Lower leg skin (tissue), 4 donors: ENCODE data around the gene GGA3. TPM values are rescaled to one million over a fixed set of nuclear protein-coding genes. Genes with fewer than 3 reads are reported as not detected.

ENCODE experiments used
- DNase-seq, 2 donors: peaks; one replicate each; pipeline ENCODE4 v3.0.0-alpha.2; 2019; ENCODE audit warnings: low spot score in 2 of 2
- H3K4me3 ChIP-seq: fragments of 200-600 bp; sonication (generic); 2 replicates; pipeline ENCODE4 v1.5.1; 2017; ENCODE audit warnings: mild to moderate bottlenecking, low read depth; ENCODE audit not compliant: poor library complexity, severe bottlenecking
- POLR2A ChIP-seq, 2 donors: fragments of 450-650 bp; IDR thresholded peaks; one replicate each; pipeline ENCODE4 v1.6.1; 2016 to 2017; ENCODE audit warnings: antibody characterized with exemption in 2 of 2, mild to moderate bottlenecking in 1 of 2, moderate library complexity in 1 of 2
- WGBS, 2 donors: methylation state at CpG; one replicate each; pipeline ENCODE4 v1.1.5; 2018; 5-methylcytosine and 5-hydroxymethylcytosine counted together
- intact Hi-C: fragments of 100-400 bp; cut with DNase I; formaldehyde crosslinking; loops from one replicate; pipeline ENCODE4 v1.15.0; 2023; ENCODE audit warnings: low total_unique reads
- total RNA-seq, 4 donors: library from RNA; depleted of rRNA; stranded (reverse); fragments of >200 nt; gene quantifications; one replicate each; pipeline ENCODE4 v1.1.0, GENCODE V29; 2016
- TF ChIP-seq, protein P1 (sequence below), 3 donors: fragments of 450-650 bp; IDR thresholded peaks; one replicate each; pipeline ENCODE4 v1.5.1; 2016; ENCODE audit warnings: antibody characterized with exemption in 3 of 3, mild to moderate bottlenecking in 3 of 3, moderate library complexity in 2 of 3

The GGA3 gene, protein sequence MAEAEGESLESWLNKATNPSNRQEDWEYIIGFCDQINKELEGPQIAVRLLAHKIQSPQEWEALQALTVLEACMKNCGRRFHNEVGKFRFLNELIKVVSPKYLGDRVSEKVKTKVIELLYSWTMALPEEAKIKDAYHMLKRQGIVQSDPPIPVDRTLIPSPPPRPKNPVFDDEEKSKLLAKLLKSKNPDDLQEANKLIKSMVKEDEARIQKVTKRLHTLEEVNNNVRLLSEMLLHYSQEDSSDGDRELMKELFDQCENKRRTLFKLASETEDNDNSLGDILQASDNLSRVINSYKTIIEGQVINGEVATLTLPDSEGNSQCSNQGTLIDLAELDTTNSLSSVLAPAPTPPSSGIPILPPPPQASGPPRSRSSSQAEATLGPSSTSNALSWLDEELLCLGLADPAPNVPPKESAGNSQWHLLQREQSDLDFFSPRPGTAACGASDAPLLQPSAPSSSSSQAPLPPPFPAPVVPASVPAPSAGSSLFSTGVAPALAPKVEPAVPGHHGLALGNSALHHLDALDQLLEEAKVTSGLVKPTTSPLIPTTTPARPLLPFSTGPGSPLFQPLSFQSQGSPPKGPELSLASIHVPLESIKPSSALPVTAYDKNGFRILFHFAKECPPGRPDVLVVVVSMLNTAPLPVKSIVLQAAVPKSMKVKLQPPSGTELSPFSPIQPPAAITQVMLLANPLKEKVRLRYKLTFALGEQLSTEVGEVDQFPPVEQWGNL
- 10 to 100 TPM; 27.5 to 43.1 (median 29.9) TPM for total RNA-seq

DNA sequence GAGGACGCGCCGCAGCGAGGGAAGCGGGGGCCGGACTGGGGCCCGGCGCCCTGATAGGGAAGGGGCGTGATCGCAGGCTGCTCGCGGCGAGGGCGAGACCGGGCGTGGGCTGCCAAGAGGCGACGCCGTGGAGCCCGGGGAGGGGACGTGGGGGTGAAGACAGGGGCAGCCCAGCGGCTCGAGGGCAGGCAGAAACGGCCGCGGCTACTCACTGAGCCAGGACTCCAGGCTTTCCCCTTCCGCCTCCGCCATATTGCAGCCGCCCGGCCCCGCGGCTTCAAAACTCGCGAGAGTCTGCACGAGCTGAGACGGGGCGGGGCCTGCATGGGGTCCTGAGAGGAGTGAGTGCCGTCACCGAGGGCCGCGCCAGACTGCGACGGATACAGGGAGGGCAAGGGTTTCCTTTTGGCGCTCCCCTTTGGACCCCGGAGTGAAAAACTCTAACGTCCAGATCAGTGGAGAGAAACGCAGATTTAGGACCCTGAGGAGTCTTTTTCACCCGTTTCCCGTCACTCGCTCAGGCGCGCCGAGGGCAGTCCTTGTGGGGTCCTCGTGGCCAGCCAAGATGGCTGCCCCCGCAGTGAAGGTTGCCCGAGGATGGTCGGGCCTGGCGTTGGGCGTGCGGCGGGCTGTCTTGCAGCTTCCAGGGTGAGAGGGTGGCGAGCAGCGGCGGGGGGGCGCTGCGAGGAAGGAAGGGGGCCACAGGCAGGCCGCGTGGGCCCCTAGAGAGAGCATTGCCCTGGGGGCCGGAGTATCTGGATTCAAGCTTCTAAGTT is at the start of gene GGA3, which contains the start of gene MRPS7:
Gene GGA3 (minus strand): TSS at position 271 of the 776 bp plus-strand sequence. CDS start 19 bp downstream, at position 252.
Gene MRPS7 (plus strand): TSS at position 544 of the 776 bp plus-strand sequence. CDS start 22 bp downstream, at position 566.
- intact Hi-C loops: no loop called here
- TF ChIP-seq, protein P1, sequence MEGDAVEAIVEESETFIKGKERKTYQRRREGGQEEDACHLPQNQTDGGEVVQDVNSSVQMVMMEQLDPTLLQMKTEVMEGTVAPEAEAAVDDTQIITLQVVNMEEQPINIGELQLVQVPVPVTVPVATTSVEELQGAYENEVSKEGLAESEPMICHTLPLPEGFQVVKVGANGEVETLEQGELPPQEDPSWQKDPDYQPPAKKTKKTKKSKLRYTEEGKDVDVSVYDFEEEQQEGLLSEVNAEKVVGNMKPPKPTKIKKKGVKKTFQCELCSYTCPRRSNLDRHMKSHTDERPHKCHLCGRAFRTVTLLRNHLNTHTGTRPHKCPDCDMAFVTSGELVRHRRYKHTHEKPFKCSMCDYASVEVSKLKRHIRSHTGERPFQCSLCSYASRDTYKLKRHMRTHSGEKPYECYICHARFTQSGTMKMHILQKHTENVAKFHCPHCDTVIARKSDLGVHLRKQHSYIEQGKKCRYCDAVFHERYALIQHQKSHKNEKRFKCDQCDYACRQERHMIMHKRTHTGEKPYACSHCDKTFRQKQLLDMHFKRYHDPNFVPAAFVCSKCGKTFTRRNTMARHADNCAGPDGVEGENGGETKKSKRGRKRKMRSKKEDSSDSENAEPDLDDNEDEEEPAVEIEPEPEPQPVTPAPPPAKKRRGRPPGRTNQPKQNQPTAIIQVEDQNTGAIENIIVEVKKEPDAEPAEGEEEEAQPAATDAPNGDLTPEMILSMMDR (IDR thresholded peaks at IDR 0.05): no peak
- TF ChIP-seq POLR2A (IDR thresholded peaks at IDR 0.05): peak in 1 of 2 donors; percentile 36
- WGBS, 2 donors: 0 to 1% methylated on average over 32 to 57 of the region's 69 CpGs
- H3K4me3 ChIP-seq: peak within 1 kb of the TSS; percentile 100
- DNase-seq: peak; percentile 94 to 99

DNA sequence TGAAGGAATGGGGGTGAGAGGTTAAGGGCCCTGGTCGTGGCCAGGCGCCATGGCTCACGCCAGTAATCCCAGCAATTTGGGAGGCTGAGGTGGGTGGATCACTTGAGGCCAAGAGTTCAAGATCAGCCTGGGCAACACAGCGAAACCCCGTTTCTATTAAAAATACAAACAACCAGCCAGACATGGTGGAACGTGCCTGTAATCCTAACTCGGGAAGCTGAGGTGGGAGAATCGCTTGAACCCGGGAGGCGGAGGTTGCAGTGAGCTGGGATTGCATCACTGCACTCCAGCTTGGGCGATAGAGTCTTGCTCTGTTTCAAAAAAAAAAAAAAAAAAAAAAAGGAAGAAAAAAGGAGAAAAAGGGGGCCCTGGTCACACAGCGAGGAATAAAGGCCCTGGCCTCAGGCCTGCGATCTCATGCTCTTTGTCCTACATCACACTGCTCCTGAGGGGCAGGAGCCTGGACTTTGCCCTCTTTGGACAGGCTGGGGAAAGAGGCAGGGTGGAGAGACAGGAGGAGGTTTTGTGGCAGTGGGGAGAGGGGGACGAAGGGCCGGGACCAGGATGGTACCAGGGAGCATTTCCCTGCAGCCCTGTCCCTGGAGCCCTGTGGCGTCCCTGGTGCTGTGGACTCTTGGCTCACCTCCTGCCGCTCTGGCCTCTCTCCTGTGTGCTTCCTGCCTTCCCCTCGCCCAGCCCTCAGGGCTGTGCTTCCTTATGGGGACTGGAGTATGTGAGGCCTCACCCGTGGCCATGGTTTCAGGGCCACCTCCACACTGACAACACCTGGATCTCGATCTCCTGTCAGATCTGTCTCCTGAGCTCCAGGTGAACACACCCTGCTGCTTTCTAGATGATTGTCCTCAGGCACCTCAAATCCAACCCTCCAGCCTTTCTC is 47.6 kb upstream of the GGA3 start:
- no peak for TF ChIP-seq POLR2A (IDR thresholded peaks at IDR 0.05)
- TF ChIP-seq, protein P1 (IDR thresholded peaks at IDR 0.05): no peak
- WGBS, 2 donors: 52 to 65% methylated on average over 20 of the region's 20 CpGs
- intact Hi-C loops: no loop called here
- no peak overlapping the region for H3K4me3 ChIP-seq
- no peak for DNase-seq

DNA sequence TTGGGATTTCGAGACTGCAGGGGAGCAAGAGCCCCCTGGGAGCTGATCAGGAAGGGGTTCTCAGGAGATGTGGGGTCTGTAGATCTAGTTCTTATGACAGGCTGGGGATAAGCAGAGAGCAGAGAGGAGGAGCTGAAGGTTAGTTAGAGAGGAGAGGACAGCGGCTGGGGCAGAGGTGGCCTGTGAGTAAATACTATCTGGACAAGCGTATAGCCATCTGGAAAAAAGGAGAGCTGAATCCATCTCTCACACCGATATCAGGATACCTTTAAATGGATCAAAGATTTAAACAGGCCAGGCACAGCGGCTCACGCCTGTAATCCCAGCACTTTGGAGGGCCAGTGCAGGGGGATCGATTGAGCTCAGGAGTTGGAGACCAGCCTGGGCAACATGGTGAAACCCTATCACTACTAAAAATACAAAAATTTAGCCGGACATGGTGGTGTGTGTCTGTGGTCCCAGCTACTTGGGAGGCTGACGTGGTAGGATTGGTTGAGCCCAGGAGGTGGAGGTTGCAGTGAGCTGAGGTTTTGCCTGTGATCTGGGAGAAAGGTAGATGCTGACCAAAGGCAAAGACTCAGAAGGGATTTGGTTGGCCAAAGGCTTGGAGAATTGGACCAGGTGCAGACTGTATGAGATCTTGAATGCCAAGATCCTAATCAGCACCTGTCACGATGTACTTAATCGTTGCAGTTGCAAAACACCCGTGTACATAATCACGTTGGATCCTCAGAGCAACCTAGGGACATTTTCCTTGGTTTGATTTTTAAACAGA is 46.7 kb upstream of the GGA3 start:
- no peak for DNase-seq
- TF ChIP-seq, protein P1 (IDR thresholded peaks at IDR 0.05): no peak
- TF ChIP-seq POLR2A (IDR thresholded peaks at IDR 0.05): no peak
- WGBS, 2 donors: 78 to 81% methylated on average over 12 to 13 of the region's 13 CpGs
- intact Hi-C loops: no loop called here
- no peak overlapping the region for H3K4me3 ChIP-seq

DNA sequence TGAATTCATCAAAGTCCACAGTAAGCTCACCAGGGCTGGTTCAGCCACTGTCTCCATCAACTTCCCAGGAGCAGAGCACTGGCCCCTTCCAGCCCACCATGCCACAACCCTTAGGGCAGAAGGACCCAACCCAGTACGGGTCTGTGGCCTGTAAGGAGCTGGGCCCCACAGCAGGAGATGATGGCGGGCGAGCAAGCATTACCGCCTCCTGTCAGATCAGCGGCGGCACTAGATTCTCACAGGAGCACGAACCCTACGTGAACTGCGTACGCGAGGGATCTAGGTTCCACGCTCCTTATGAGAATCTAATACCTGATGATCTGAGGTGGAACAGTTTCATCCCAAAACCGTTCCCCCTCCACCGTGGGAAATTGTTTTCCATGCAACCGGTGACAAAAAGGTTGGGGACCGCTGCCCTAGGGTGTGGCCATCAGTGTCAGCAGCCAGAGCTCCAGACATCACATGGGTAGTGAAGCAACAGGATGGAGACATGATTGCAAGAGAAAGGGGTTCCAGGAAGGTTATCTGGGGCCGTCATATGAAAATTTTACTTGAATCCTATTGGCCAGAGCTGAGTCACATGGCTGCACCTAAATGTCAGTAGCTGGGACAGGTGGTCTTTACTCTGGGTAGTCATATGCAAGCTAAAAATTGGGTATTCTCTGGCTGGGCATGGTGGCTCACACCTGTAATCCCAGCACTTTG is 40.2 kb upstream of the GGA3 start:
- no peak for DNase-seq
- no peak overlapping the region for H3K4me3 ChIP-seq
- intact Hi-C loops: no loop called here
- WGBS, 2 donors: 87% methylated on average over 17 of the region's 17 CpGs
- TF ChIP-seq, protein P1 (IDR thresholded peaks at IDR 0.05): no peak
- no peak for TF ChIP-seq POLR2A (IDR thresholded peaks at IDR 0.05)
